Skin epidermis (tissue), 12 donors: ENCODE measurements around the gene PCDH8.
"Not testable (repeated sequence)": the region's sequence is repeated elsewhere in the genome, so short reads cannot be mapped to it uniquely, and the experiment has no call there.

Experiments used
- H3K27ac ChIP-seq, 21 experiments: fragments of 200-600 bp; sonication (generic) in 11 of 21; one replicate each; pipeline ENCODE4 v1.5.0; 2020; ENCODE audit warnings: mild to moderate bottlenecking in 3 of 21, inconsistent platforms in 2 of 21, moderate library complexity in 2 of 21
- H3K4me3 ChIP-seq, 7 experiments: fragments of 200-600 bp; sonication (generic) in 2 of 7; one replicate each; pipeline ENCODE4 v1.5.0; 2020; ENCODE audit warnings: inconsistent platforms in 2 of 7, mild to moderate bottlenecking in 2 of 7, moderate library complexity in 1 of 7

PCDH8 gene

GRCh38 chr13:52830946-52831345 is 17.5 kb downstream of the PCDH8 start:
- H3K27ac ChIP-seq: no peak overlapping the region
- no peak overlapping the region for H3K4me3 ChIP-seq

DNA sequence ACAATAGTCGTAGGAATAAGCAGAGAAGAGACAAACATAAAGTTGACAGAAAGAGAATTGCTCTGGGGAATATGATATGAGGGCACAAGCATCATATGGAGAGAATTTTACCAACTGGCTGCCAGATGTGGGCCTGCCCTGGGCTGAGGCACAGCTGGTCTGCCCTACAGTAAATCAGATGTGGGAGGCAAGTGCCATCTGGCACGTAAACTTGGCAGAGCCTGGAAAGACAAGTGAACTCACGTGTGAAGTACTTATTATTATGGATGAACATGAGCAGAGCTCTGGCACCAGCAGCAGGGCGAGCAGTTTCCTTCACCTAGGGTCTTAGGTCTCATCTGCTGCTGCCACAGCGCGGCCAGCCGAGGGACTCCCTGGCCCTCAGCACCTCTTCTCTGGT is 20.6 kb downstream of the PCDH8 start:
- Histone ChIP-seq H3K27ac (no peak overlapping the region), H3K4me3 (no peak overlapping the region)

GRCh38 chr13:52817886-52818285 is 30.6 kb downstream of the PCDH8 start:
- H3K27ac ChIP-seq, H3K4me3 ChIP-seq: not testable (repeated sequence)

- H3K27ac ChIP-seq: no peak overlapping the region
- no peak overlapping the region for H3K4me3 ChIP-seq
Measured at GRCh38 chr13:52815330-52815729, 33.1 kb downstream of the PCDH8 start.

DNA sequence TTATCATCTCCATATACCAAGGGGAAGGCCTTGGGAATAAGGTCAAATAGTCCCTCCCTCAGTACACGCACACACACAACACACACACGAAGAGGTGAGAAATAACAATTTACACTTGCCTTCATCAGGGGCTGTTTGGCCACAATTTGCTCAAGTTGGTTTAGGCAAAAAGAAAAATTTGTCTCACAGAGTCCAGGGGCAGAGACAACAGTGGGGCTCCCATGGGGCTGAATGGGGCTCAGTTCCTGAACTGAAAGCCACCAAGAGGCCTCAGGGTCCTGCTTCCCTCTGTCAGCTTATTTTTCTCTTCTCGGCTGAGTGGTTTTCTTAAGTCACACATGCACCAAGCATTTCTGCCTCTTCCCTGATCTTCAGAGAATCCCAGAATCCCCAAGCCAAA is 35.5 kb downstream of the PCDH8 start:
- H3K27ac ChIP-seq: no peak overlapping the region
- no peak overlapping the region for H3K4me3 ChIP-seq

- no peak overlapping the region for H3K27ac ChIP-seq
- H3K4me3 ChIP-seq: no peak overlapping the region
Measured at GRCh38 chr13:52811841-52812240, 36.6 kb downstream of the PCDH8 start.

DNA sequence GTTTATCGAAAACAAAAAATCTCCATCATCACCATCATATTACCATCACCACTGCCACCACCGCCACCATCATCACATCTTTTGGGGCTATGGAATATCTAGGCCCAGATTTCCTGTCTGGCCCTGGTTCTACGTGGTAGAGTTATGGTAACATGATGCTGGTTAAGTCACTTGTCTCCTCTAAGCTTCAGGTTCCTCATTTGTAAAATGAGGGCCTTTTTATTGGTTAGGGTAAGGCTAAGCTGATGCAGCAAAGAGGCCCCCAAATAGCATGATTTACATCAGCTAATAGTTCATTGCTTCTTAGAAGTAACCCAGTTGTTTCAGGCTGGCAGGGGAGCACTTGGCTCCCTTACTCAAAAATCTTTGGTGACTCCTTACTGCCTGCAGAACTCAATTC is 37.9 kb downstream of the PCDH8 start:
- no peak overlapping the region for H3K27ac ChIP-seq
- no peak overlapping the region for H3K4me3 ChIP-seq

DNA sequence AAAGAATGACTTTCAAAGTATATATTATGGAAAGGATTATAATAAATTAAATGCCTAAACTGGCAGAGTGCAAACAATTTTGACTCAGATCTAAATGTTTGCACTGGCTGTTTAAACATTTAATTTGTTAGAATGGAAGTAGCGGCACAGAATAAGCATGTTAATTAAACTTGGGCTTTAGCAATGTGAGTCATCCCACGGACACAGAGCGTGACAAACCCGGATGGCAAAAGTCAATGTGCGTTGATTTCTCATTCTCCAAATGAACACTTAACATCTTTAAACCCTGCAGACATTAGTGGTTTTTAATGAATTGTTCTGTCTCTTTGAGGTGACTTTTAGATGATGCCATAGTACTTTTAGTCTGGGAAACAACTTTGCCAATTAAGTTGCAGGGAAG is 38.4 kb downstream of the PCDH8 start:
- H3K27ac ChIP-seq: no peak overlapping the region
- H3K4me3 ChIP-seq: no peak overlapping the region

- H3K4me3 ChIP-seq: no peak overlapping the region
- no peak overlapping the region for H3K27ac ChIP-seq
Measured at GRCh38 chr13:52809310-52809769, 39.1 kb downstream of the PCDH8 start.

GRCh38 chr13:52808842-52809219 is 39.6 kb downstream of the PCDH8 start:
- Histone ChIP-seq H3K27ac (no peak overlapping the region), H3K4me3 (no peak overlapping the region)

GRCh38 chr13:52806029-52806428 is 42.4 kb downstream of the PCDH8 start:
- H3K27ac ChIP-seq: no peak overlapping the region
- no peak overlapping the region for H3K4me3 ChIP-seq

DNA sequence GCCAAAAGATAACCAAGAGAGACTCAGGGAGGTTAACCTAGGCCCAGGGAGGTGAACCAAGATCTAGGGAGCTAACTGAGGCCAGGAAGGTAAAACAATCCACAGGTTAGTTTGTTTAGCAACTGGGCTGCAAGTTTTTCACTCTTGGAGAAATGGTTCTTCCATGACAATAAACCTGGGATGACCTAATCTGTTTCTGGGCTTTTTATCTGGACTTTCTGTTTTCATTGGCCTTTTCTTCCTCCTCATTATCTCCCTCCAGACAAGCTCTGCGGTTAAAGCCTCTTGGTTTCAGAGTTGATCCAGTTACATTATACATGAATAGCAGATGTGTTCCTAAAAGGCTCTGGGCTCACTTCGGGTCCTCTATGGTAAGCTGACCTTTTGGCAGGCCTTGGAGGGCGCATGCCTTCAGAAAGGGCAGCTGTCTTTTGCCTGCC is 44.2 kb downstream of the PCDH8 start:
- Histone ChIP-seq H3K4me3 (no peak overlapping the region), H3K27ac (no peak overlapping the region)

DNA sequence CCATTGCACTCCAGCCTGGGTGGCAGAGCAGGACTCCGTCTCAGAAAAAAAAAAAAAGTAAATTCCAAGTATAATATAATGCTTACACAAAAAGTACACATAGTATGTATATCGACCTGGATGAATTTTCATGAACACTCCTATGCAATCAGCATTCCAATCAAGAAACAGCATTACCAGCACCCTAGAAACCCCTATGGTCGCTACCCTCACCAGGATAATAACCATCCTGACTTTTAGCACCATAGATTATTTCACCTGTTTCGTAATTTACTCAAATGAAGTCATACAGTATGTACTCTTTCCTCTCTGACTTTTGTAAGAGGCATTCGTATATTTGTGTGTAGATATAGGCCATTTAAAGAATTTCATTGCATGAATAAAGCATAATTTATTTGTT is 47.6 kb downstream of the PCDH8 start:
- H3K4me3 ChIP-seq: no peak overlapping the region
- no peak overlapping the region for H3K27ac ChIP-seq

DNA sequence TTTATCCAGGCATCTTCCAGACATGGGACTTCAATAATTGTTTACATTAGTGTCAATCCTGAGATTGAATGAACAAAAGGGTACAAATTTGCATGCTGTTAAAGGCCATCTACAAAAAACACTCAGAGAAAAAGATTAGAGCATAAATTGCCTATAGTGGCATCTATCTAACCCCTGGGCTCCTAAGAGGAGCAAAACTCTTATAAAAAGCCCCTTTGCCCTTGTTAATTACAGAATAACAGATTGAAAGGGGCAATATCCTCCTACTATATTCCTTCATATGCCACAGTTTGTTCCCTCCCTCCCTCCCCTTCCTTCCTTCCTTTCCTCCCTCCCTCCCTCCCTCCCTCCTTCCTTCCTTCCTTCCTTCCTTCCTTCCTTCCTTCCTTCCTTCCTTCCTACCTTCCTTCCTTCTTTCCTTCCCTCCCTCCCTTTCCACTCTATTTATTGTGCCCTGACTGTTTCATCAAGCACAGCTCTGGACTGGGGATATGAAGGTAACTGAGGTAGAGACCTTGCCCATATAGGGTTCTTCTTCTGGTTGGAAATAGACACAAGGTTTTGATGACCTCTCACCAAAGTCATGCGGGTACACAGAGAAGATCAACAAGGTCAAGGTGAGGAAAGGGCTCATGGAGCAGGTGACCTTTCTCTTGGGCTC is 49.5 kb downstream of the PCDH8 start:
- H3K27ac ChIP-seq: no peak overlapping the region
- no peak overlapping the region for H3K4me3 ChIP-seq

DNA sequence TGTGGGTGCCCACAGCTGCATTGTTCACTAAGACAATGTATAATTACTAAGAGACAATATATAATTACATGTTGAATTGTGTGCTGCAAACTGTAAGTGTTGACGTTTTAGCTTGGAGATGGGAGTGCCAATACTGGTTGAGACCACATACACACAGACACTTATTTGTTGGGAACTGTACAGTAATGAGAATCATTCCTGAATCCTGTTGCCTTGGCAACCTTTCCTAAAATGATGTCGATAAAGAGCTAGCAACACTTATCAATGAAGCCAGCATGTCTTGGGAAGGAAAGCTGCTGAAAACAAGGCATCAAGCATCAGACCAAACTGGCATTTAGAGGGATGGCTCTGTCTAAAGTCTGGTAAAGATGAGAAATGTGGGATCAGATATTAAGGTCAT is 51.3 kb downstream of the PCDH8 start:
- Histone ChIP-seq H3K4me3 (no peak overlapping the region), H3K27ac (no peak overlapping the region)

DNA sequence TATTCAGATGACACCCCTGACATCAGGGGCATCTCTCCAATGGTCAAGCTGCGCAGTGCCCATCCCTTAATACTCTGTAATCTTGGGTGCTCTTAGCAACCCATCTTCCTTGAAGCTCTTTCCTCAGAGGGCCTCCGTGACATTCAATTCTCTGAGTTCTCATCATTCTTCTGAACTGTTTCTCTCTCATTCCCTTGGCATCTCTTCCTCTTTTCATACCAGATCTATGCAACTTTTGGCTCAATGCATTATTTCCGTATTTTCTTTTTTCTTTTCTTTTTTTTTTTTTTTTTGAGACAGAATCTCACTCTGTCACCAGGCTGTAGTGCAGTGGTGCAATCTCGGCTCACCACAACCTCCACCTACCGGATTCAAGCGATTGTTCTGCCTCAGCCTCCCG is 53.9 kb downstream of the PCDH8 start:
- Histone ChIP-seq H3K4me3 (no peak overlapping the region), H3K27ac (no peak overlapping the region)

GRCh38 chr13:52793515-52794061 is 54.9 kb downstream of the PCDH8 start:
- Histone ChIP-seq H3K4me3 (no peak overlapping the region), H3K27ac (no peak overlapping the region)
